KMS-11 (cell line): ENCODE measurements around the gene ROR1.

Source experiments
- H2AFZ ChIP-seq: fragments of 200-600 bp; sonication (generic); 2 replicates; pipeline ENCODE4 v1.6.1; 2016; ENCODE audit warnings: antibody characterized with exemption, mixed run types, low read depth
- H3K27ac ChIP-seq: fragments of 200-600 bp; sonication (generic); 2 replicates; pipeline ENCODE4 v1.6.1; 2016; ENCODE audit warnings: mild to moderate bottlenecking, mixed run types
- H3K27me3 ChIP-seq: fragments of 200-600 bp; sonication (generic); 2 replicates; pipeline ENCODE4 v1.6.1; 2017; ENCODE audit warnings: mild to moderate bottlenecking, low read depth, mixed run types, moderate library complexity; ENCODE audit not compliant: insufficient read depth
- H3K36me3 ChIP-seq: fragments of 200-600 bp; sonication (generic); 2 replicates; pipeline ENCODE4 v1.6.1; 2017; ENCODE audit warnings: mild to moderate bottlenecking, mixed run types; ENCODE audit not compliant: insufficient read depth
- H3K4me1 ChIP-seq: fragments of 200-600 bp; sonication (generic); 2 replicates; pipeline ENCODE4 v1.6.1; 2016; ENCODE audit warnings: mild to moderate bottlenecking, low read depth, mixed run types; ENCODE audit not compliant: poor library complexity, severe bottlenecking
- H3K4me2 ChIP-seq: fragments of 200-600 bp; sonication (generic); 2 replicates; pipeline ENCODE4 v1.7.0; 2016; ENCODE audit warnings: mild to moderate bottlenecking, mixed run types
- H3K4me3 ChIP-seq: fragments of 200-600 bp; sonication (generic); IDR thresholded peaks from 2 replicates; pipeline ENCODE4 v1.6.1; 2017; ENCODE audit warnings: low read depth, low read length, mixed read lengths; ENCODE audit not compliant: insufficient read depth
- H3K79me2 ChIP-seq: fragments of 200-600 bp; sonication (generic); 2 replicates; pipeline ENCODE4 v1.6.1; 2016; ENCODE audit warnings: low read depth, mixed run types; ENCODE audit not compliant: insufficient read depth
- H3K9ac ChIP-seq: fragments of 200-600 bp; sonication (generic); 2 replicates; pipeline ENCODE4 v1.6.1; 2016; ENCODE audit warnings: mild to moderate bottlenecking, mixed run types
- H4K20me1 ChIP-seq: fragments of 200-600 bp; sonication (generic); 2 replicates; pipeline ENCODE4 v1.6.1; 2016; ENCODE audit warnings: mild to moderate bottlenecking, mixed run types; ENCODE audit not compliant: insufficient read depth
- TF ChIP-seq, protein P1 (sequence below): fragments of 200-600 bp; sonication (generic); conservative IDR thresholded peaks from 2 replicates; pipeline ENCODE4 v1.6.1; 2017; ENCODE audit warnings: low read depth, mild to moderate bottlenecking, antibody characterized with exemption, low read length, moderate library complexity, mixed read lengths

The ROR1 gene

DNA sequence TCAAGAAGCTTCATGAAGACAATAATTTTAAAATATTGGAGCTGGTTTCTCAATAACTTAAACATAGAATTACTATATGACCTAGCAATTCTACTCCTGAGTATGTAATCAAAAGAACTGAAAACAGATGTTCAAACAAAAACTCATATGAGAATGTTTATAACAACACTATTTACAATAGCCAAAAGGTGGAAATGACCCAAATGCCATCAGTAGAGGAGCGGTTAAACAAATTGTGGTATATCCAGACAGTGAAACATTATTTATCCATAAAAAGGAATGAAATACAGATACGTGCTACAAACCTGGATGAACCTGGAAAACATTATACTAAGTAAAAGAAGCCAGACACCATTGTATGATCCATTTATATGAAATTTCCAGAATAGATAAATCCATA is 366.8 kb downstream of the ROR1 start:
- H3K9ac ChIP-seq = no peak overlapping the region
- TF ChIP-seq, protein P1, sequence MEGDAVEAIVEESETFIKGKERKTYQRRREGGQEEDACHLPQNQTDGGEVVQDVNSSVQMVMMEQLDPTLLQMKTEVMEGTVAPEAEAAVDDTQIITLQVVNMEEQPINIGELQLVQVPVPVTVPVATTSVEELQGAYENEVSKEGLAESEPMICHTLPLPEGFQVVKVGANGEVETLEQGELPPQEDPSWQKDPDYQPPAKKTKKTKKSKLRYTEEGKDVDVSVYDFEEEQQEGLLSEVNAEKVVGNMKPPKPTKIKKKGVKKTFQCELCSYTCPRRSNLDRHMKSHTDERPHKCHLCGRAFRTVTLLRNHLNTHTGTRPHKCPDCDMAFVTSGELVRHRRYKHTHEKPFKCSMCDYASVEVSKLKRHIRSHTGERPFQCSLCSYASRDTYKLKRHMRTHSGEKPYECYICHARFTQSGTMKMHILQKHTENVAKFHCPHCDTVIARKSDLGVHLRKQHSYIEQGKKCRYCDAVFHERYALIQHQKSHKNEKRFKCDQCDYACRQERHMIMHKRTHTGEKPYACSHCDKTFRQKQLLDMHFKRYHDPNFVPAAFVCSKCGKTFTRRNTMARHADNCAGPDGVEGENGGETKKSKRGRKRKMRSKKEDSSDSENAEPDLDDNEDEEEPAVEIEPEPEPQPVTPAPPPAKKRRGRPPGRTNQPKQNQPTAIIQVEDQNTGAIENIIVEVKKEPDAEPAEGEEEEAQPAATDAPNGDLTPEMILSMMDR = no peak
- H2AFZ ChIP-seq = no peak overlapping the region
- H3K4me1 ChIP-seq = peaks cover 16% of the 10 kb centered on the region
- no peaks in the 10 kb centered on the region for H3K27me3 ChIP-seq
- no peaks in the 10 kb centered on the region for H3K79me2 ChIP-seq
- H3K27ac ChIP-seq = no peak overlapping the region
- H3K36me3 ChIP-seq = no peaks in the 10 kb centered on the region
- no peaks in the 10 kb centered on the region for H4K20me1 ChIP-seq
- H3K4me3 ChIP-seq = no peak overlapping the region
- H3K4me2 ChIP-seq = no peak overlapping the region

DNA sequence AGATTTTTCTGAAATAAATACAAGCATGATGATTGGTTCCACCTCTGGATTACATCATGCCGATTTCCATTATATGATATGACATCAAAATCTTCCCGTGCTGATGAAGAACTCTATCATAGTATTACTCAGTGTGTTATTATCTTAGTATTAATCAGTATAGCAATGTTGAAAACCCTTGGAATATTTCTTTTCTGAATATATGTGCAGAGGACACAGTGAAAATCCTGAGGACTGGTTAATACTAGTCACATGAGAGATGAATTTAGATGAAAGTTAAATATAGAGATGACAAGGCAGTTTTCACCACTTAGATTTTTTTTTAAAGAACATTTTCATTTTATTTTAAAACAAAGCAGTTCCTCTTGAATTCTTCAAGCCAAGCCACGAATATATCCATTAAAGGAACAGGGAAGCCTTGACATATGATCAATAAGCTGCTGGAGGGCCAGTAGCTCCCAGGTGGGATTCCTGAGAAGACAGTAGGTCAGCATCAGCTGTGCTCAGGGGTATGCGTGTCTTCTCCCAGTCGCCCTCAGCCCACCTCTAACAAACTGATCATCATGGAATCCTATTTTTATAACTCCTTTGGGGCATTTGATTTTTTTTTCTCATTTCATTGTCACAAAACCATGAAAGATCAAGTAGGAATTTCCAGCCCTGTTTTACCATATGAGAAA is 373.4 kb downstream of the ROR1 start:
- H3K36me3 ChIP-seq = no peaks in the 10 kb centered on the region
- H4K20me1 ChIP-seq = no peaks in the 10 kb centered on the region
- peaks cover 33% of the 10 kb centered on the region for H3K4me1 ChIP-seq
- no peak overlapping the region for H3K9ac ChIP-seq
- no peaks in the 10 kb centered on the region for H3K27me3 ChIP-seq
- H2AFZ ChIP-seq = no peak overlapping the region
- H3K27ac ChIP-seq = no peak overlapping the region
- no peaks in the 10 kb centered on the region for H3K79me2 ChIP-seq
- H3K4me2 ChIP-seq = no peak overlapping the region
- TF ChIP-seq, protein P1 = no peak
- no peak overlapping the region for H3K4me3 ChIP-seq

DNA sequence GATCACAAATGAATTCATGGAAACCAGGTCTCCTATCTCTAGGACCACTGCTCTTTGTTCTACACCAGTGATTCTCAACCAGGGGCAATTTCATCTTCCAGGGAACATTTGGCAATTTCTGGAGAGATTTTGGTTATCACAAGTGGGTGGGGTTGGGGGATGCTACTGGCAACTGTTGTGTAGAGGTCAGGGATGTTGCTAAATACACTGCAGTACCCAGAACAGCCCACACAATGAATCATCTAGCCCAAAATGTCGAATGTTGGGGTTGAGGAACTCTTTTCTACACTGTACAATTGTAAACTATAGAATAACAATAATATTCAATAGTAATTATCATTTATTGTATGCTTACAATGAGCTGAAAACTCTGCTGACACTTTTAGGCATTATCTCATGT is 373.9 kb downstream of the ROR1 start:
- no peak overlapping the region for H3K4me2 ChIP-seq
- no peak overlapping the region for H3K27ac ChIP-seq
- H3K27me3 ChIP-seq = no peaks in the 10 kb centered on the region
- TF ChIP-seq, protein P1 = no peak
- no peaks in the 10 kb centered on the region for H3K36me3 ChIP-seq
- no peak overlapping the region for H3K9ac ChIP-seq
- no peaks in the 10 kb centered on the region for H3K79me2 ChIP-seq
- no peak overlapping the region for H2AFZ ChIP-seq
- no peak overlapping the region for H3K4me3 ChIP-seq
- no peaks in the 10 kb centered on the region for H4K20me1 ChIP-seq
- peaks cover 35% of the 10 kb centered on the region for H3K4me1 ChIP-seq

- Histone ChIP-seq H3K4me3 (no peak overlapping the region), H3K79me2 (no peaks in the 10 kb centered on the region), H2AFZ (peak overlapping the region; percentile 23; the same call in 1 of the 2 replicates), H3K36me3 (no peaks in the 10 kb centered on the region), H3K9ac (no peak overlapping the region), H3K4me1 (peaks cover 42% of the 10 kb centered on the region), H3K27me3 (no peaks in the 10 kb centered on the region), H3K27ac (peak overlapping the region; percentile 44), H4K20me1 (no peaks in the 10 kb centered on the region), H3K4me2 (peak overlapping the region; percentile 60)
- TF ChIP-seq, protein P1 = no peak
Observed at GRCh38 chr1:64150266-64150665, 376.4 kb downstream of the ROR1 start.
